Liver (tissue), 9 donors: ENCODE data around the gene BICRA. TPM values are rescaled to one million over a fixed set of nuclear protein-coding genes. Genes with fewer than 3 reads are reported as not detected.
A peak's percentile ranks its signal among the peaks of the same experiment; 100 is the strongest.

Experiments
- DNase-seq: peaks from one replicate; pipeline ENCODE4 v3.0.0-alpha.2; 2017; ENCODE audit warnings: low spot score
- H3K27ac ChIP-seq, 2 donors: one replicate each; pipeline ENCODE4 v1.7.0; 2013; ENCODE audit warnings: inconsistent platforms in 2 of 2, low read length in 2 of 2, control low read depth in 1 of 2, low read depth in 1 of 2, mild to moderate bottlenecking in 1 of 2
- H3K27me3 ChIP-seq, 4 donors: one replicate each; pipeline versions ENCODE4 v1.6.1 to v1.7.0; 2013; ENCODE audit warnings: low read length in 3 of 4, inconsistent platforms in 1 of 4, mild to moderate bottlenecking in 1 of 4, moderate library complexity in 1 of 4; ENCODE audit not compliant: control insufficient read depth in 4 of 4, insufficient read depth in 4 of 4
- H3K36me3 ChIP-seq, 4 donors: one replicate each; pipeline versions ENCODE4 v1.6.1 to v1.7.0; 2013; ENCODE audit warnings: low read length in 3 of 4, mild to moderate bottlenecking in 3 of 4, low read depth in 1 of 4, moderate library complexity in 1 of 4; ENCODE audit not compliant: control insufficient read depth in 4 of 4, insufficient read depth in 3 of 4
- H3K4me1 ChIP-seq, 4 donors: one replicate each; pipeline versions ENCODE4 v1.6.1 to v1.7.0; 2013; ENCODE audit warnings: low read length in 3 of 4, mild to moderate bottlenecking in 3 of 4, moderate library complexity in 1 of 4; ENCODE audit not compliant: control insufficient read depth in 4 of 4, insufficient read depth in 4 of 4
- H3K4me3 ChIP-seq, 3 donors: one replicate each; pipeline versions ENCODE4 v1.6.1 to v1.7.0; 2013; ENCODE audit warnings: low read length in 3 of 3, control low read depth in 1 of 3, low read depth in 1 of 3, mild to moderate bottlenecking in 1 of 3
- H3K9ac ChIP-seq, 2 donors: one replicate each; pipeline ENCODE4 v1.7.0; 2013; ENCODE audit warnings: low read length in 2 of 2, mild to moderate bottlenecking in 2 of 2, moderate library complexity in 2 of 2, control low read depth in 1 of 2, low read depth in 1 of 2
- H3K9me3 ChIP-seq, 4 donors: one replicate each; pipeline versions ENCODE4 v1.6.1 to v1.7.0; 2013; ENCODE audit warnings: low read length in 3 of 4; ENCODE audit not compliant: control insufficient read depth in 4 of 4
- CTCF ChIP-seq: fragments of 150-350 bp; IDR thresholded peaks from 2 replicates; pipeline ENCODE4 v1.5.1; 2017; ENCODE audit warnings: improper control_type of control experiment, low read depth, low read length; ENCODE audit not compliant: missing input control
- EGR1 ChIP-seq, 2 donors: IDR thresholded peaks; 2 replicates each; pipeline ENCODE4 v1.6.1; 2016 to 2018; ENCODE audit warnings: antibody characterized with exemption in 2 of 2, low read depth in 2 of 2
- FOXA1 ChIP-seq: IDR thresholded peaks from 2 replicates; pipeline ENCODE4 v1.6.1; 2016; ENCODE audit warnings: antibody characterized with exemption
- FOXA2 ChIP-seq: IDR thresholded peaks from 2 replicates; pipeline ENCODE4 v1.6.1; 2016; ENCODE audit warnings: antibody characterized with exemption
- GABPA ChIP-seq, 2 donors: IDR thresholded peaks in 1 of 2; conservative IDR thresholded peaks in 1 of 2; 2 replicates each; pipeline ENCODE4 v1.6.1; 2016; ENCODE audit warnings: antibody characterized with exemption in 2 of 2, mild to moderate bottlenecking in 1 of 2, moderate library complexity in 1 of 2
- HNF4A ChIP-seq, 2 donors: conservative IDR thresholded peaks; 2 replicates each; pipeline ENCODE4 v1.6.1; 2016; ENCODE audit warnings: antibody characterized with exemption in 2 of 2, mild to moderate bottlenecking in 2 of 2
- JUND ChIP-seq, 2 donors: IDR thresholded peaks; 2 replicates each; pipeline ENCODE4 v1.6.1; 2016; ENCODE audit warnings: antibody characterized with exemption in 2 of 2
- NR2F2 ChIP-seq: IDR thresholded peaks from 2 replicates; pipeline ENCODE4 v1.6.1; 2016; ENCODE audit warnings: antibody characterized with exemption
- RAD21 ChIP-seq, 2 donors: IDR thresholded peaks; 2 replicates each; pipeline ENCODE4 v1.6.1; 2016; ENCODE audit warnings: antibody characterized with exemption in 2 of 2, mild to moderate bottlenecking in 2 of 2
- REST ChIP-seq: IDR thresholded peaks from 2 replicates; pipeline ENCODE4 v1.6.1; 2016; ENCODE audit warnings: antibody characterized with exemption, mild to moderate bottlenecking
- RXRA ChIP-seq, 2 donors: IDR thresholded peaks; 2 replicates each; pipeline ENCODE4 v1.6.1; 2017 to 2018; ENCODE audit warnings: antibody characterized with exemption in 2 of 2, mild to moderate bottlenecking in 1 of 2
- SP1 ChIP-seq: IDR thresholded peaks from 2 replicates; pipeline ENCODE4 v1.6.1; 2018; ENCODE audit warnings: antibody characterized with exemption, mild to moderate bottlenecking
- TAF1 ChIP-seq: conservative IDR thresholded peaks from 2 replicates; pipeline ENCODE4 v1.6.1; 2016; ENCODE audit warnings: antibody characterized with exemption, mild to moderate bottlenecking
- YY1 ChIP-seq: IDR thresholded peaks from 2 replicates; pipeline ENCODE4 v1.6.1; 2016; ENCODE audit warnings: antibody characterized with exemption, mild to moderate bottlenecking
- ZBTB33 ChIP-seq: IDR thresholded peaks from 2 replicates; pipeline ENCODE4 v1.6.1; 2016; ENCODE audit warnings: antibody characterized with exemption
- WGBS: extraction: QIAGEN DNeasy Blood & Tissue Kit; methylation state at CpG from one replicate; pipeline ENCODE4 v1.1.7; 2013; 5-methylcytosine and 5-hydroxymethylcytosine counted together
- polyA plus RNA-seq, 2 donors: library from polyadenylated mRNA; stranded (reverse) in 1 of 2; unstranded in 1 of 2; fragments of 200-250 nt in 1 of 2; fragments of >200 nt in 1 of 2; fragmentation: Nextera tagmentation in 1 of 2; extraction: Ambion mirVana in 1 of 2; gene quantifications; one replicate each; pipeline versions ENCODE4 v1.2.1 to v1.2.3, GENCODE V29; 2013 to 2015
- total RNA-seq, 2 donors: library from RNA; depleted of rRNA; stranded (reverse); fragments of >200 nt; gene quantifications; one replicate each; pipeline ENCODE4 v1.2.3, GENCODE V29; 2014
- TF ChIP-seq, protein P1 (sequence below): IDR thresholded peaks from 2 replicates; pipeline ENCODE4 v1.6.1; 2016; ENCODE audit warnings: antibody characterized with exemption
- donor health status: healthy.
- donor health status: healthy.
- donor health status: healthy.
- donor health status: healthy.
- donor health status: healthy.

BICRA gene
- total and polyA plus RNA-seq, 4 donors, result 0.63 to 8.9 (median 3.0) TPM

DNA sequence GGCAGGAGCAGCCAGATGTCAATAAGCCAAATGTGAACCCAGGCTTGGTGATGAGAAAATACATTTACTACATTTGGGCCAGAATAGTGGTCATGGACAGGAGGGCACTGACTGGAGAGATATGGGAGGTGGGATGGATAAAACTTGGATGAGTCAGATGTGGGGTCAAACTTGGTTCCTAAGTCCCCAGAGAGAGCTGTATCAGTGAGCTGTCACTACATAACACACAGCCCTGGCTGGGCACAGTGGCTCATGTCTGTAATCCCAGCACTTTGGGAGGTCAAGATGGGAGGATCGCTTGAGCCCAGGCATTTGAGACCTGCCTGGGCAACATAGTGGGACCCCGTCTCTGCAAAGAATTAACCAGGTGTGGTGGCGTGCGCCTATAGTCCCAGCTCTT is 52.7 kb downstream of the BICRA start:
- peak overlapping the region; percentile 96 to 98 for H3K27ac ChIP-seq
- no peaks in the 10 kb centered on the region for H3K9me3 ChIP-seq
- TF ChIP-seq RAD21 (IDR thresholded peaks at IDR 0.05) (no peak), TAF1 (no peak), EGR1 (IDR thresholded peaks at IDR 0.05; ENCODE audit: low read depth in 2 of 2) (no peak)
- WGBS, result 93% methylated on average over 4 of the region's 4 CpGs
- H3K4me3 ChIP-seq, result no peak overlapping the region
- no peak for DNase-seq
- H3K9ac ChIP-seq, result no peak overlapping the region
- H3K27me3 ChIP-seq, result no peaks in the 10 kb centered on the region
- H3K4me1 ChIP-seq, result peaks cover 17 to 56% (median 38%) of the 10 kb centered on the region in 4 donors
- no peaks in the 10 kb centered on the region for H3K36me3 ChIP-seq

- Histone ChIP-seq H3K9me3 (no peaks in the 10 kb centered on the region), H3K36me3 (no peaks in the 10 kb centered on the region), H3K4me1 (peaks cover 21 to 57% (median 42%) of the 10 kb centered on the region in 4 donors), H3K27ac (peak overlapping the region; percentile 96 to 98), H3K27me3 (no peaks in the 10 kb centered on the region), H3K4me3 (no peak overlapping the region), H3K9ac (no peak overlapping the region)
- TF ChIP-seq ZBTB33, result no peak
- no peak for TF ChIP-seq JUND (IDR thresholded peaks at IDR 0.05)
- TF ChIP-seq GABPA (IDR thresholded peaks at IDR 0.05 in 1 of 2, conservative IDR thresholded peaks at IDR 0.05 in 1 of 2), result no peak
- TF ChIP-seq FOXA1, result no peak
- TF ChIP-seq, protein P1, sequence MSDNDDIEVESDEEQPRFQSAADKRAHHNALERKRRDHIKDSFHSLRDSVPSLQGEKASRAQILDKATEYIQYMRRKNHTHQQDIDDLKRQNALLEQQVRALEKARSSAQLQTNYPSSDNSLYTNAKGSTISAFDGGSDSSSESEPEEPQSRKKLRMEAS, result no peak
- TF ChIP-seq RAD21 (IDR thresholded peaks at IDR 0.05), result no peak
- no peak for TF ChIP-seq NR2F2
- no peak for TF ChIP-seq YY1
- TF ChIP-seq HNF4A (conservative IDR thresholded peaks at IDR 0.05), result no peak
- TF ChIP-seq RXRA (IDR thresholded peaks at IDR 0.05), result no peak
- TF ChIP-seq EGR1 (IDR thresholded peaks at IDR 0.05; ENCODE audit: low read depth in 2 of 2), result no peak
- no peak for TF ChIP-seq CTCF
- TF ChIP-seq SP1, result no peak
- TF ChIP-seq FOXA2, result no peak
- TF ChIP-seq REST, result no peak
- 29% methylated on average over 3 of the region's 3 CpGs for WGBS
- no peak for DNase-seq
Observed at GRCh38 chr19:47663435-47663910, 54.5 kb downstream of the BICRA start.
